ENCODE measurements around the gene HIKESHI.

The HIKESHI gene

DNA sequence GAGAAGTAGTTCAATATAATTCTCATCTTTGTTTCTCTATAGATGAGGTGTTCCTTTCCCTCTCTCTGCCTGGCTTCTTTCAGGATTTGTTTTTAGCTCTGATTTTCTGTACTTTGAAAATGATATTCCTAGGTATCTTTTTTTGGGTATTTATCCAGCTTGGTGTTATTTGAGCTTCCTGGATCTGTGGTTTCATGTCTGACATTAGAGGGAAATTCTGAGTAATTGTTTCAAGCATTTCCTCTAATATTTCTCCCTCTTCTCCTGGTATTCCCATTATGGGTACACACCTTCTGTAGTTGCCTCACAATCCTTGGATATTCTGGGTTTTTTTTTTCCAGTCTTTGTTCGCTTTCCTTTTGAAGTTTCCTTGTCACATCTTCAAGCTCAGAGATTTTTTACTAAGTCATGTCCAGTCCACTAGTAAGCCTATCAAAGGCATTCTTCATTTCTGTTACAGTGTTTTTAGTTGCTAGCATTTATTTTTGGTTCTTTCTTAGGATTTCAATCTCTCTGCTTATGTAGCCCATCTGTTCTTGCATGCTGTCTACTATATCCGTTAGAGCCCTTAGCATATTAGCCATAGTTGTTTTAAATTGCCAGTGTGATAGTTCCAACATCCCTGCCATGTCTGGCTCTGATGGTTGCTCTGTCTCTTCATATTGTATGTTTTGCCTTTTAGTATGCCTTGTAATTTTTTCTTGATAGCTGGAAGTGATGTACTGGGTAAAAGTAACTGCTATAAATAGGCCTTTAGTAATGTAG, 78.4 kb downstream of the HIKESHI start:
- DNase-seq: no peak

DNA sequence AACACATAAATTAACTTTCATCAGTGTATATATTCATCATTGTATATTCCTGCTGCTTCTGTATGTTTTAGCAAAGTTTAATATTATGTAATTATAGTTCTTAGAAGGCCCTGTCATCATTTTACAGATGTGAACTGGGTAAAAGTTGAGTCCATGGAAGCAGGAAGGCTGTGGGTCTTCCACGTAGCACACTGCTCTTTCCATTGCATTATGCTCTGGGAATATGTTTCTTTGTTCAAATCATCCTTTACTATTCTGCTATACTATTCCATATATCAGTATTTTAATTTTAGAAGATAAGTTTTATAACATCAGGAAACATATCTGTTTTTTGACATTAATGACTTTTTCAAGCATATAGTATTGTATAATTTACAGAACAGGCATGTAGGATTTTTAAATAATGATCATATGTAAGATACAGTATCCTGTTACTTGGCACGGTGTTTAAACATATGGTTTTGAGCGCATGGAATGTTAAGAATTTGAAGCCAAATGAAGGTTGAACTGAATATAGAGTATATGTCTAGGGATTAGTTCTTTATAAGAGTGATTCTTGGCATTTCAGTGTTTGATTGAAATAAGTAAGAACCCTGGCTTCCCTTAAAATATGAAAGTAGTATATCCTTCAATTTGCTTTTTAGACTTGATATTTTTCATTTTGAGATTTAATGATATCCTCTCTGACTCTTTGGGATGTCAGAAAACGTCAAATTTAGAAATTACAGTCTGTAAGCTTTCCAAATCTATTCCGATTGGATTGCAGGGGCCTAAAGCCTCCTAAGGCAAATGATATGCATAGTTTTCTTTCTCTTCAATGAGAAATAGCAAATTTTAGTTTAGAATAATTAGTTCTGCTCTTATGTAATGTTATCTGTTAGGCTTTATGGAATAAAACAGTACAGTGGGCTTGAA, 81.3 kb downstream of the HIKESHI start:
- DNase-seq: no peak

DNA sequence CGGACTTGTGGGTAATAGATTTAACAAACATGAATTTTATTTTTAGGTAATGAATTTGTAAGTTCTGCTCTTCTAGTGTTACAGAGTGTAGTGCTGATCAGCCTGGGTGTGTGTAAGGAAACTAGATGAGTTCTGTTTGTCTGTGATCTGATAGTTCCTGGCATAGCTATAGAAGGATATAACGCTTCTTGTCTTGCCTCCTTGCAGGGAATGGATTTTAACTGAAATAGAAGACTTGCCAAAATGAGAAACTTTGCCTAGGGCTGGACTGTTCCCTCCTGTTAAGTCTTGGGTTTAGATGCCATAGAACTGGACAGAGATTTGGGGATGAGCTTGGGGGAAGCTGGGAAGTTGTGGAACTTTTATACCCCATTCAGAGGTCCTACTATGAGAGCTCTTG, 84.2 kb downstream of the HIKESHI start:
- no peak for DNase-seq

DNA sequence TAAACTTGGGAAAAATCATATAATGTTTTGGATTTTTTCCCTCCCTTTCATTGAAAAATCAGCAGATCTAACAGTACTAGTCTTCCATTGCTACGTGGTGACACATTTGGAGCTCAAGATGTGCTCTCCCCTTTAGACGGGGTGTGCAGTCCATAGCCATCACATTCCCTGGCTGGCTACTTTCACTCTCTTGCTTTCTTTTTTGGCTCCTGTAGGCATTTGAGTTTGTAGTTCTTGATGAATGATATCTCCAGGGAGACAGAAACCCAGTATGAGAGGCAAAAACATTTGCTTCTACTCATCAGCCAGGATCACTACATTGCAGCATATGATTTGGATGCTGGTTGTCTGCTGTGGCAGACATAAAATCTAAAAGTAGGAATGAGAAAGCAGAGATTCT, 84.7 kb downstream of the HIKESHI start:
- no peak for DNase-seq

DNA sequence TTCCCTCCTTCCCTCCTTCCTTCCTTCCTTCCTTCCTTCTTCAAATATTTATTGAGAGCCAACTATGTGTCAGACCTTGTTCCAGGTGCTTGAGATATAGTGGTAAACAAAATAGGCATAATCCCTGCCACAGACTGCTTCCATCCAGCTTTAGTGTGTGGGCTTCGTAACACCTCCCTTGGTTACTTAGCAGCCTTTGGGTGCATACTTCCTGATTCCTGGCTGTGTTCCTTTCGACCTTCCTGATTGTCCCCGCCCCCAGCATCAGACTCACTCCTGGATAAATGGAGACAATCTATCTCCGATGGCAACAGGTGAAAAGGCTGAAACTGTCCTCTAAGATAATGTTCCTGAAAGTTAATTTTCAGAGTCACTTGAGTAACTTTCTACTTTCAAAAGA, 86.2 kb downstream of the HIKESHI start:
- no peak for DNase-seq

DNA sequence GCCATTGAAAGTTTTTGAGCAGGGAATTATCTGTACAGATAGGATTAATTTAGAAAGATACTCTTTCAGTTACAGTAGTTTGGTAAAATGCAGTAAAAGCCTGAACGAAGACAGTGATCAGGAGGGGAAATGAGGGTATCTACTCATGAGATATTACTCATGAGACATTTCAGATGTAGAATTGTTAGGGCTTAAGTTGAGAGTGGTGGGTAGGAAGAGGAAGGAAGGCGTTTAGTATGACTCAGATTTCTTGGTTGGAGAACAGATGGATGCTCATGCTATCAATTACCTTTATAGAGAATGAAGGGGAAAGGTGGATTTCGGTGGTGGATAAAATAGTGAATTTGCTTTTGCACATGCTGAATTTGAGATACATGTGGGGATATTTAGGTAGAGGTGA, 88.4 kb downstream of the HIKESHI start:
- DNase-seq: no peak

DNA sequence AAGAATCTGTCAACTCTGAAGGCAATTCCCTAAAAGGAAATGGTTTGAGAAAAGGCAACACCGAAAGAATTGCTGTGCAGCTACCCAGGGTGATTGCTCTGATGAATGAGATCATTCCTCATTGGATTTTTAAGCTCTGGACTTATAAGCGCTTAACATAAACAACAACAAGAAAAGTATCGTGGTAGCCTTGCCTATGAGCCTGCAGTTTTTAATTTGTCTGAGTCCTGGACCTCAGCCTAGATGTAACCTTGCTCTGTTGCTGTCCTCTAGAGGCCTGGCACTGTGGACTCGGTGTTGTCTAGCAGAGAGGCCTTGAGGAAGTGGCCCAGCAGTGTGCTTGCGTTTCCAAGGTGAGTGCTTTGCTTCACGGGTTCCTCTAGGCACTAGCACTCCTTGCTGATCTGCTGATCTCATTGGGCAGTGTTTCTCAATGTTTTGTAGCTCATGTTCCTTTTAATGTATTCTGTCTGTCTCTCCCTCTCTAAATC, 93.1 kb downstream of the HIKESHI start:
- no peak for DNase-seq
